GM12878 (cell line): Measurements from ENCODE around the gene TNFAIP1. TPM values are rescaled to one million over a fixed set of nuclear protein-coding genes. Genes with fewer than 3 reads are reported as not detected.

Experiments
- ATAC-seq: fragments of 200-7000 bp; cut with Tn5 transposase; 3 replicates; pipeline ENCODE4 v1.9.1; 2020; ENCODE audit warnings: mild to moderate bottlenecking, moderate library complexity
- BruUV-seq: library from RNA; stranded (reverse); fragments of 400-500 nt; replicated peaks from 2 replicates; lab custom pipeline; 2021; lab: Mats Ljungman, UMichigan
- CTCF ChIA-PET: fragments of 300-600 bp; sonication (Branson Sonifier 250); formaldehyde crosslinking; extraction: SDS; loops from one replicate; lab custom pipeline; 2021; ENCODE audit warnings: inconsistent platforms; lab: Yijun Ruan, JAX
- POLR2A ChIA-PET: fragments of 350-600 bp; formaldehyde crosslinking; extraction: SDS; loops from one replicate; lab custom pipeline; 2021; ENCODE audit warnings: inconsistent platforms; lab: Charles Lee
- RAD21 ChIA-PET: fragments of 300-600 bp; sonication (Branson Sonifier 250); formaldehyde crosslinking; loops from one replicate; lab custom pipeline; 2023; ENCODE audit warnings: antibody characterized with exemption; ENCODE audit not compliant: unreplicated experiment; lab: Charles Lee
- SMC1A ChIA-PET: fragments of 300-600 bp; sonication (Branson Sonifier 250); formaldehyde crosslinking; loops from one replicate; lab custom pipeline; 2023; ENCODE audit not compliant: unreplicated experiment, uncharacterized antibody; lab: Charles Lee
- DNase-seq: peaks from one replicate; pipeline ENCODE4 v3.0.0-alpha.2; 2011; ENCODE audit warnings: low read depth, low spot score
- FAIRE-seq: peaks from 3 replicates; lab custom pipeline; 2011; peaks lifted over from hg19 to GRCh38; lab: Jason Lieb, UNC
- H2AFZ ChIP-seq: 2 replicates; pipeline ENCODE4 v1.6.0; 2011; ENCODE audit warnings: low read depth, low read length, control low read depth; ENCODE audit not compliant: control insufficient read depth
- H3K27ac ChIP-seq: 2 replicates; pipeline ENCODE4 v1.5.1; 2011; ENCODE audit warnings: control low read depth; ENCODE audit not compliant: control insufficient read depth, insufficient read depth
- H3K27me3 ChIP-seq, 2 experiments: replicated peaks in 1 of 2; 2 replicates each; pipeline versions ENCODE4 v1.6.0 to v1.6.1; 2011; ENCODE audit warnings: low read length in 1 of 2; ENCODE audit not compliant: control insufficient read depth in 2 of 2, insufficient read depth in 2 of 2
- H3K36me3 ChIP-seq, 2 experiments: 2 replicates each; pipeline ENCODE4 v1.5.1; 2011; ENCODE audit warnings: low read length in 1 of 2; ENCODE audit not compliant: control insufficient read depth in 2 of 2, insufficient read depth in 2 of 2
- H3K4me1 ChIP-seq: 2 replicates; pipeline ENCODE4 v1.6.1; 2011; ENCODE audit warnings: mild to moderate bottlenecking, low read length, moderate library complexity, mixed read lengths; ENCODE audit not compliant: control insufficient read depth, insufficient read depth
- H3K4me2 ChIP-seq: 2 replicates; pipeline ENCODE4 v1.6.0; 2011; ENCODE audit warnings: control low read depth; ENCODE audit not compliant: control insufficient read depth, insufficient read depth
- H3K4me3 ChIP-seq: fragments of 200-600 bp; sonication (generic); 2 replicates; pipeline ENCODE4 v1.5.1; 2016
- H3K79me2 ChIP-seq: 2 replicates; pipeline ENCODE4 v1.6.0; 2011; ENCODE audit warnings: low read length; ENCODE audit not compliant: control insufficient read depth, insufficient read depth
- H3K9ac ChIP-seq: 2 replicates; pipeline ENCODE4 v1.8.0; 2011; ENCODE audit warnings: low read length, control low read depth, mixed read lengths; ENCODE audit not compliant: control insufficient read depth, insufficient read depth
- H3K9me3 ChIP-seq: replicated peaks from 3 replicates; pipeline ENCODE4 v1.5.1; 2011; ENCODE audit warnings: mild to moderate bottlenecking, low read length; ENCODE audit not compliant: control insufficient read depth, insufficient read depth
- H4K20me1 ChIP-seq: 2 replicates; pipeline ENCODE4 v1.6.0; 2011; ENCODE audit not compliant: control insufficient read depth, insufficient read depth
- BCL3 ChIP-seq: IDR thresholded peaks from 2 replicates; pipeline ENCODE4 v1.6.1; 2011; ENCODE audit warnings: borderline replicate concordance, low read depth, mild to moderate bottlenecking, moderate library complexity, low read length; ENCODE audit not compliant: insufficient read depth, poor library complexity, severe bottlenecking
- CEBPZ ChIP-seq: fragments of 150-350 bp; IDR thresholded peaks from 2 replicates; pipeline ENCODE4 v1.6.1; 2016; ENCODE audit warnings: low read depth, low read length
- CHD4 ChIP-seq: fragments of 200-600 bp; sonication (generic); IDR thresholded peaks from 2 replicates; pipeline ENCODE4 v1.6.1; 2016; ENCODE audit warnings: mild to moderate bottlenecking
- EED ChIP-seq: sonication (generic); IDR thresholded peaks from 2 replicates; pipeline ENCODE4 v1.6.1; 2016; ENCODE audit warnings: antibody characterized with exemption, low read depth
- ETV6 ChIP-seq, 2 experiments: fragments of 450-650 bp in 1 of 2; IDR thresholded peaks in 1 of 2; conservative IDR thresholded peaks in 1 of 2; 2 replicates each; pipeline ENCODE4 v1.6.1; 2014; ENCODE audit warnings: antibody characterized with exemption in 1 of 2, borderline replicate concordance in 1 of 2, low read depth in 1 of 2, mild to moderate bottlenecking in 1 of 2, moderate library complexity in 1 of 2
- ZNF217 ChIP-seq: fragments of 450-650 bp; IDR thresholded peaks from 2 replicates; pipeline ENCODE4 v1.6.1; 2017; ENCODE audit warnings: antibody characterized with exemption, mild to moderate bottlenecking
- WGBS: methylation state at CpG from one replicate; pipeline ENCODE4 v1.1.6; 2016; ENCODE audit warnings: low lambda C conversion rate; ENCODE audit not compliant: insufficient replicate concordance, insufficient coverage; ENCODE audit errors: missing lambda C conversion rate; 5-methylcytosine and 5-hydroxymethylcytosine counted together
- in situ Hi-C: fragments of 300-500 bp; cut with MboI; formaldehyde crosslinking; loops from 9 replicates; pipeline ENCODE4 v1.14.3; 2018; ENCODE audit warnings: mixed read lengths
- intact Hi-C: fragments of 100-400 bp; cut with micrococcal nuclease; formaldehyde crosslinking; loops from one replicate; pipeline ENCODE4 v1.14.2; 2022; ENCODE audit not compliant: unreplicated experiment
- polyA plus RNA-seq, 11 experiments: library from polyadenylated mRNA; depleted of rRNA in 4 of 11; unstranded in 6 of 11; stranded (reverse) in 5 of 11; fragments of >200 nt; fragmentation: Nextera tagmentation in 4 of 11; fragmentation: Illumina TruSeq in 1 of 11; extraction: Ambion mirVana in 4 of 11; extraction: Trizol in 1 of 11; gene quantifications; 1 replicate in 1 of 11; 2 replicates in 10 of 11; pipeline versions ENCODE4 v1.2.1 to v1.2.3, GENCODE V29; 2011 to 2016; ENCODE audit warnings: inconsistent platforms in 2 of 11, missing spikeins in 2 of 11, low read depth in 1 of 11
- total RNA-seq, 4 experiments: library from RNA; depleted of rRNA in 3 of 4; stranded (reverse); fragments of >200 nt in 3 of 4; fragmentation: Illumina TruSeq in 1 of 4; extraction: Trizol in 1 of 4; gene quantifications; 2 replicates each; pipeline versions ENCODE4 v1.2.1 to v1.2.3, GENCODE V29; 2013 to 2021

Gene TNFAIP1
- total and polyA plus RNA-seq, 10 of the 15 experiments (the other 5 are each of a cell fraction or from before 2014, with no cell fraction given) = 1.8 to 16.9 (median 11.7) TPM

GRCh38 chr17:28339431-28339830 is 3.9 kb downstream of the TNFAIP1 start:
- H3K4me1 ChIP-seq = peaks cover 3% of the 10 kb centered on the region
- ChIA-PET RAD21 (no interaction called here), POLR2A (interaction anchor here (0.6 kb wide), 1 partner anchor 558 kb away, joined by 3 read pairs; no protein-coding TSS in a partner anchor), SMC1A (no interaction called here)
- no peak for ATAC-seq
- no TSS peak for BruUV-seq
- no peak overlapping the region for H2AFZ ChIP-seq
- H3K9ac ChIP-seq = no peak overlapping the region
- TF ChIP-seq EED = no peak
- TF ChIP-seq CEBPZ = no peak
- no peak for TF ChIP-seq ZNF217
- TF ChIP-seq CHD4 = no peak
- TF ChIP-seq ETV6 (conservative IDR thresholded peaks at IDR 0.05 in 1 of 2, IDR thresholded peaks at IDR 0.05 in 1 of 2; ENCODE audit: borderline replicate concordance in 1 of 2, low read depth in 1 of 2) = no peak
- no peak for TF ChIP-seq BCL3
- TF ChIP-seq, all 136 proteins: peak for 0
- H3K79me2 ChIP-seq = peaks cover 17% of the 10 kb centered on the region
- CTCF ChIA-PET = interaction anchor here (2.3 kb wide), 1 partner anchor 77 kb away, joined by 8 read pairs; no protein-coding TSS in a partner anchor
- in situ Hi-C loops = loop anchor here (10.0 kb wide), 1 partner anchor 615 kb away; the partner anchor contains the start of gene PHF12
- H3K4me2 ChIP-seq = no peak overlapping the region
- FAIRE-seq = no peak
- H3K9me3 ChIP-seq = no peaks in the 10 kb centered on the region
- no peaks in the 10 kb centered on the region for H4K20me1 ChIP-seq
- H3K4me3 ChIP-seq = no peak overlapping the region
- no peak for DNase-seq
- H3K36me3 ChIP-seq = peaks cover 6 to 15% of the 10 kb centered on the region in 2 experiments; a peak in 3 of 4 replicates
- 79% methylated on average over 14 of the region's 15 CpGs for WGBS
- H3K27ac ChIP-seq = no peak overlapping the region
- intact Hi-C loops = no loop called here
- H3K27me3 ChIP-seq = no peaks in the 10 kb centered on the region
